ENCODE measurements around the gene CARD11.
"Not testable (repeated sequence)": the region's sequence is repeated elsewhere in the genome, so short reads cannot be mapped to it uniquely, and the experiment has no call there.

CARD11 gene

DNA sequence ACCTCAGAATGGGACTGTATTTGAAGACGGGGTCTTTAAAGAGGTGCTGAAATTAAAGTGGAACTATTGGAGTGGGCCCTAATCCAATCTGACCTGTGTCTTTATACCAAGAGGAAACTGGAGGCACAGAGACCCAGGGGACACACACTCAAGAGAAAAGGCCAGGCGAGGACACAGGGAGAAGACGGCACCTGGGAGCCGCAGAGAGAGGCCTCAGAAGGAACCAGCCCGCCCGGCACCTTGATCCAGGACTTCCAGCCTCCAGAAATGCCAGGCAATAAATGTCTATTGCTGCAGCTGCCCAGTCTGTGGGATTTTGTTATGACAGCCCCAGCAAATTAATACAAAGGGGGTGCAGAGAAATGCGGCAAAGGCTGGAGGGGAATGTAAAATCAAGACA lies 10.5 kb downstream of the CARD11 start:
- Histone ChIP-seq H3K9me3 (ENCODE audit: control insufficient read depth, insufficient read depth, low read length) (no peaks in the 10 kb centered on the region), H3K4me3 (ENCODE audit: low read depth, low read length) (no peak overlapping the region), H3K36me3 (ENCODE audit: control insufficient read depth, insufficient read depth, low read length) (no peaks in the 10 kb centered on the region), H3K27me3 (ENCODE audit: control insufficient read depth, insufficient read depth, low read length) (no peaks in the 10 kb centered on the region), H3K4me1 (ENCODE audit: control insufficient read depth, insufficient read depth, low read length) (peaks cover under 1% of the 10 kb centered on the region), H3K9ac (ENCODE audit: low read depth, low read length) (no peak overlapping the region)

DNA sequence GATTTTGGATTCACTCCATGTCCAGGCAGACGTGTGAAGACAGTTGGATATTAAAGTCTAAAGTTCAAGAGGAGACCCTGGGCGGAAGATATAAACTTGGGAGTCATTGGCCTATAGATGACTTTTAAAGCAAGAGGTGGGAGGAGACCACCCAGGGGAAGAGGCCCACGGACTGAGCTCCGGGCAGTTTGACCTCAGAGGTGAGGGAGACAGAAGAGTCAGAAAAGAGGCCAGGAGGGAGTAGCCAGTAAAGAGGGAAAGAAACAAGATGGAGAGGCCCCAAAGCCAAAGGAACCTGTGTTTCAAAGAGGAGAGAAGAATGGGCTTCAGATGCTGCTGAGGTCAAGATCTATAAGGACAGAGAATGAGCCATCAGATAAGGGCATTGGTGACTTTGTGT lies 11.4 kb downstream of the CARD11 start:
- H3K9ac ChIP-seq (ENCODE audit: low read depth, low read length), result no peak overlapping the region
- H3K27me3 ChIP-seq (ENCODE audit: control insufficient read depth, insufficient read depth, low read length), result no peaks in the 10 kb centered on the region
- H3K4me3 ChIP-seq (ENCODE audit: low read depth, low read length), result no peak overlapping the region
- H3K4me1 ChIP-seq (ENCODE audit: control insufficient read depth, insufficient read depth, low read length), result peaks cover 2% of the 10 kb centered on the region
- no peaks in the 10 kb centered on the region for H3K36me3 ChIP-seq (ENCODE audit: control insufficient read depth, insufficient read depth, low read length)
- H3K9me3 ChIP-seq (ENCODE audit: control insufficient read depth, insufficient read depth, low read length), result no peaks in the 10 kb centered on the region

DNA sequence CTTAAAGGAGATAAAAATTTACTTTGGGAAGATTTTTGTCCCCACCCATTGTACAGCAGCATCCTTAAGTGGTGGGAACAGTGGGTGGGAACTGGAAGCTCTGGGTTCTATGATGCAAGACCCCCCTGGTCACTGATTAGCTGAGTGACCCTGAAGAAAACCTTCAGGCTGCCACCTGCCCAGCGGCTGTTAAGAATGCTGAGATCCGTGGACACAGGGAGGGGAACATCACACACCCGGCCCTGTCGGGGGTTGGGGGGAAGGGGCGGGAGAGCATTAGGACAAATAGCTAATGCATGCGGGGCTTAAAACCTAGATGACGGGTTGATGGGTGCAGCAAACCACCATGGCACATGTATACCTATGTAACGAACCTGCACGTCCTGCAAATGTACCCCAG lies 14.5 kb downstream of the CARD11 start:
- H3K27me3 ChIP-seq (ENCODE audit: control insufficient read depth, insufficient read depth, low read length), result no peaks in the 10 kb centered on the region
- no peak overlapping the region for H3K9ac ChIP-seq (ENCODE audit: low read depth, low read length)
- no peaks in the 10 kb centered on the region for H3K9me3 ChIP-seq (ENCODE audit: control insufficient read depth, insufficient read depth, low read length)
- H3K4me3 ChIP-seq (ENCODE audit: low read depth, low read length), result no peak overlapping the region
- H3K36me3 ChIP-seq (ENCODE audit: control insufficient read depth, insufficient read depth, low read length), result no peaks in the 10 kb centered on the region
- peaks cover 2% of the 10 kb centered on the region for H3K4me1 ChIP-seq (ENCODE audit: control insufficient read depth, insufficient read depth, low read length)

DNA sequence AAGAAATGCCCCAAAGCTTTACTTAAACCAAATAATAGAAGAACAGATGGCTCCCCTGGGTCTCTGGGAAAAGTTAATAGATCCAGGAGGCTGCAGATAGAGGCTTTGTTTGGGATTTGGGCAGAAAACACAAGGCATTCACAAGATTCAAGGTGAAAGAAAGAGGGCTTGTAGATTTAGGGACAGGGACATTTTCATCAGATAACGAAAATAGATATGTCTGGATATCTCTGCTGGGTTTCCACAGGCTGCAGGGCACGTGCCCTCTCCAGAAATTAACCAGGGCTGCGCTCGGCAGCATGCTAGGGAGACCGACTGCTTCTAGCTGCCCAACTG lies 14.9 kb downstream of the CARD11 start:
- no peaks in the 10 kb centered on the region for H3K9me3 ChIP-seq (ENCODE audit: control insufficient read depth, insufficient read depth, low read length)
- no peaks in the 10 kb centered on the region for H3K27me3 ChIP-seq (ENCODE audit: control insufficient read depth, insufficient read depth, low read length)
- no peak overlapping the region for H3K4me3 ChIP-seq (ENCODE audit: low read depth, low read length)
- H3K36me3 ChIP-seq (ENCODE audit: control insufficient read depth, insufficient read depth, low read length), result no peaks in the 10 kb centered on the region
- H3K9ac ChIP-seq (ENCODE audit: low read depth, low read length), result no peak overlapping the region
- H3K4me1 ChIP-seq (ENCODE audit: control insufficient read depth, insufficient read depth, low read length), result peaks cover 2% of the 10 kb centered on the region

- Histone ChIP-seq H3K27me3 (ENCODE audit: control insufficient read depth, insufficient read depth, low read length) (no peaks in the 10 kb centered on the region), H3K4me3 (ENCODE audit: low read depth, low read length) (no peak overlapping the region), H3K9me3 (ENCODE audit: control insufficient read depth, insufficient read depth, low read length) (no peaks in the 10 kb centered on the region), H3K36me3 (ENCODE audit: control insufficient read depth, insufficient read depth, low read length) (no peaks in the 10 kb centered on the region), H3K9ac (ENCODE audit: low read depth, low read length) (no peak overlapping the region), H3K4me1 (ENCODE audit: control insufficient read depth, insufficient read depth, low read length) (peaks cover 2% of the 10 kb centered on the region)
Observed at GRCh38 chr7:3028071-3028757, 15.5 kb downstream of the CARD11 start.

DNA sequence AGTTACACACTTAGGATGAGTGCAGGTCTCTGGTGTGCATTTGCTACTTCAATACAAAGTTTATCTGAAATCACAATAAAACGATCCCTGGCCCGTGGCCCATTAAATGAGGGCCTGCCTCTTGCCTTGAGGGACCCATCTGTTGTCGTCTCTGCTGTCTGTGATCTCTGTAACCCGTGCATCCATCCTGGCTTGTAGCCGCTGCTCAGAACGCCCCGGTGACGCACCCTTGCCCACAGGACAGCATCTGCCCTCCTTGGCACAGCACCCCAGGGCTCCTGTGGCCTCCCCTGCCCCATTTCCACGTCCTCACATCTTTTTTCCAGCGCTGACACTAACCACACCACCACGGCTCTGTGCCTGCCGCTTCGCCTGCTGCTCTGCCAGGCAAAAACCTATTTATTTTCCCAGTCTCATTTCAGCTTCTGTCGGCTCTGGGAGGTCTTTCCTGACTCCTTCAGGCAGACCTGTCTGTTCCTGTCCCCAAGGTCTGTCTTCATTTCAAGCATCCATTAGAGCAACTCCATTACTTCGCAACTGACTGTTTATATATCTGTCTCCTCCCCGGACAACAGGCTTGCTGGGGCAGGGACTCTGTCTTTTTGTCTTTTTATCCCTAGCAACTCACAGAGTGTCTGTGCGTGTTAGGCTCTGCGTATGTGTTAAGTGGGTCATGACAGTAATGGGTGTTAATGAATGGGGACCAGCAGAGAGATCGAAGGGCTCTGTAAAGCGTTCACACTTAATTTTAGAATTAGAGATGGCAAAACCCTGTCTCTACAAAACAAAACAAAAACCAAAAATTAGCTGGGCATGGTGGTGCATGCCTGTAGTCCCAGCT lies 16.4 kb downstream of the CARD11 start:
- no peaks in the 10 kb centered on the region for H3K27me3 ChIP-seq (ENCODE audit: control insufficient read depth, insufficient read depth, low read length)
- H3K36me3 ChIP-seq (ENCODE audit: control insufficient read depth, insufficient read depth, low read length), result no peaks in the 10 kb centered on the region
- peaks cover 2% of the 10 kb centered on the region for H3K4me1 ChIP-seq (ENCODE audit: control insufficient read depth, insufficient read depth, low read length)
- H3K4me3 ChIP-seq (ENCODE audit: low read depth, low read length), result no peak overlapping the region
- H3K9ac ChIP-seq (ENCODE audit: low read depth, low read length), result no peak overlapping the region
- H3K9me3 ChIP-seq (ENCODE audit: control insufficient read depth, insufficient read depth, low read length), result no peaks in the 10 kb centered on the region

DNA sequence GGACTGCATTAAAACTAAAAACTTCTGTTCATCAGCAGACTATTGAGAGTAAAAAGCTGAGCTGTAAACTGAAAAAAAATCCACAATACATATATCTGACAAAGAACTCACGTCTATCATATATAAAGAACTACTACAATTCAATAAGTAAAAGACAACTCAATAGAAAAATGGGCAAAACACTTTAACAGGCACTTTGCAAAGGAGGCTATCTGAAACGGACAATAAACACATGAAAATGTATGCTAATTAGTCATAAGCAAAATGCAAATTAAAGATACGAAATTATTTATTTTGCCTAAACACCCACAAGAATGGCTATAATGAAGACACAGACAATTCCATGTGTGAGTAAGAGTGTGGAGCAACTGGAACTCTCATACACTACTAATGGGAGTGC lies 18.1 kb downstream of the CARD11 start:
- H3K27me3 ChIP-seq (ENCODE audit: control insufficient read depth, insufficient read depth, low read length), result no peaks in the 10 kb centered on the region
- H3K4me3 ChIP-seq (ENCODE audit: low read depth, low read length), result no peak overlapping the region
- no peaks in the 10 kb centered on the region for H3K36me3 ChIP-seq (ENCODE audit: control insufficient read depth, insufficient read depth, low read length)
- no peak overlapping the region for H3K9ac ChIP-seq (ENCODE audit: low read depth, low read length)
- H3K4me1 ChIP-seq (ENCODE audit: control insufficient read depth, insufficient read depth, low read length), result peaks cover 2% of the 10 kb centered on the region
- H3K9me3 ChIP-seq (ENCODE audit: control insufficient read depth, insufficient read depth, low read length), result no peaks in the 10 kb centered on the region

DNA sequence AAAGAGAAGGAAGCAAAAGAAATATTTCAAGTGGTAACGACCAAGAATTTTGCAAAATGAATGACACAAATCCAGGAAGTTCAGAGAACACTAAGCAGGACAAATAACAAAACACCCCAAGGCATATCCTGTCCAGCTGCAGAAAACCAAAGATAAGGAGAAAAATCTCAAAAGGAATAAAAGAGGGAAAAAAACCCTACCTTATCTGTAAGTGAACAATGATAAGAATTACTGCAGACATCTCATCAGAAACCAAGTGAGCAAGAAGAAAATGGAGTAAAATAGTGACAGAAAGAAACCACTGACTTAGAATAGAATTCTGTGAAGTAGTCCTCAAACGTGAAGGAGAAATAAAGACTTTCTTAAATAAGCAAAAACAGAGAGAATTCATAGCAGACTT lies 21.8 kb downstream of the CARD11 start:
- H3K9ac ChIP-seq (ENCODE audit: low read depth, low read length), result no peak overlapping the region
- H3K27me3 ChIP-seq (ENCODE audit: control insufficient read depth, insufficient read depth, low read length), result no peaks in the 10 kb centered on the region
- H3K36me3 ChIP-seq (ENCODE audit: control insufficient read depth, insufficient read depth, low read length), result peaks cover 15% of the 10 kb centered on the region
- H3K4me1 ChIP-seq (ENCODE audit: control insufficient read depth, insufficient read depth, low read length), result no peaks in the 10 kb centered on the region
- H3K9me3 ChIP-seq (ENCODE audit: control insufficient read depth, insufficient read depth, low read length), result no peaks in the 10 kb centered on the region
- H3K4me3 ChIP-seq (ENCODE audit: low read depth, low read length), result no peak overlapping the region

DNA sequence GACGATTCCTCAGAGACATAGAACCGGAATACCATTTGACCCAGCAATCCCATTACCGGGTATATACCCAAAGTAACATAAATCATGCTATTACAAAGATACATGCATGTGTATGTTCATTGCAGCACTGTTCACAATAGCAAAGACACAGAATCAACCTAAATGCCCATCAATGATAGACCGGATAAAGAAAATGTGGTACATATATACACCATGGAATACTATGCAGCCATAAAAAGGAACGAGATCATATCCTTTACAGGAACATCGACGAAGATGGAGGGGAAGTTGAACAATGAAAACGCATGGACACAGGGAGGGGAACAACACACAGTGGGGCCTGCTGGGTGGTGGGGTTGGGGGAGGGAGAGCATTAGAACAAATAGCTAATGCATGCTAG lies 22.4 kb downstream of the CARD11 start:
- peaks cover 15% of the 10 kb centered on the region for H3K36me3 ChIP-seq (ENCODE audit: control insufficient read depth, insufficient read depth, low read length)
- not testable (repeated sequence) for H3K9ac ChIP-seq (ENCODE audit: low read depth, low read length); H3K9me3 ChIP-seq (ENCODE audit: control insufficient read depth, insufficient read depth, low read length); H3K4me3 ChIP-seq (ENCODE audit: low read depth, low read length); H3K27me3 ChIP-seq (ENCODE audit: control insufficient read depth, insufficient read depth, low read length); H3K4me1 ChIP-seq (ENCODE audit: control insufficient read depth, insufficient read depth, low read length)

DNA sequence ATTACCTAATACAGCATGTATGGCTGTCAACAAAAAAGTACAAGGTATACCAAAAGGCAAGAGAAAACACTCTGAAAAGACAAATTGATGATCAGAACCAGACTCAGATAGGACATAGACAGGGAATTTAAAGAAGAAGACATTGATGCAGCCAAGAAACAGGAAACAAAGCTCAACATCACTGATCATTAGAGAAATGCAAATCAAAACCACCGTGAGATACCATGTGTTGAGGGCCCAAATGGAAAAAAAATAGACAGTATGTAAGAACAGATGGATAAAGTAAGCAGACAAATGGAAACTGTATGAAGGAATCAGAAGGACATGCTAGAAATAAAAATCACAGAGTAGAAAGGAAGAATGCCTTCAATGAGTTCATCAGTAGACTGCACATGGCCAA lies 23.3 kb downstream of the CARD11 start:
- Histone ChIP-seq H3K9ac (ENCODE audit: low read depth, low read length) (no peak overlapping the region), H3K27me3 (ENCODE audit: control insufficient read depth, insufficient read depth, low read length) (no peaks in the 10 kb centered on the region), H3K36me3 (ENCODE audit: control insufficient read depth, insufficient read depth, low read length) (peaks cover 15% of the 10 kb centered on the region), H3K9me3 (ENCODE audit: control insufficient read depth, insufficient read depth, low read length) (no peaks in the 10 kb centered on the region), H3K4me1 (ENCODE audit: control insufficient read depth, insufficient read depth, low read length) (no peaks in the 10 kb centered on the region), H3K4me3 (ENCODE audit: low read depth, low read length) (no peak overlapping the region)

DNA sequence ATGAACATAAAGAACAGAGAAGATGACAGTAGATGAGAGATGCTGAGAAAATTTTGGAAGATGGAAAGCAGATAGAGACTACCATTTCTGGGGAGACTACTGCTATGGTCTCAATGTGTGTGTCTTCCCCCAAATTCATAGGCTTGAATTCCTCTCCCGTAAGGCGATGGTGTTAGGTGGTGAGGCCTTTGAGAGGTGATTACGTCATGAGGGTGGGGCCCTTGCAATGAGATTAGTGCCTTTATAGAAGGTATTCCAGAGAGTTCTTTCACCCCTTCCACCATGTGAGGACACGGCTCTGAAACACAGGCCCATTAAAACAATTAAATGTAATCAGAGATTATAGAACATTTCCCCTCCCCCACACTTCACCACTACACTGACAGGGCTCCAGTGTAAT lies 23.9 kb downstream of the CARD11 start:
- Histone ChIP-seq H3K4me1 (ENCODE audit: control insufficient read depth, insufficient read depth, low read length) (no peaks in the 10 kb centered on the region), H3K36me3 (ENCODE audit: control insufficient read depth, insufficient read depth, low read length) (peaks cover 15% of the 10 kb centered on the region), H3K9ac (ENCODE audit: low read depth, low read length) (no peak overlapping the region), H3K4me3 (ENCODE audit: low read depth, low read length) (no peak overlapping the region), H3K9me3 (ENCODE audit: control insufficient read depth, insufficient read depth, low read length) (no peaks in the 10 kb centered on the region), H3K27me3 (ENCODE audit: control insufficient read depth, insufficient read depth, low read length) (no peaks in the 10 kb centered on the region)
